CD14-positive monocyte (primary cell): ENCODE data around the gene HK3. TPM values are rescaled to one million over a fixed set of nuclear protein-coding genes. Genes with fewer than 3 reads are reported as not detected.

ENCODE experiments used
- DNase-seq, 3 donors: peaks; one replicate each; pipeline ENCODE4 v3.0.0-alpha.2; 2011 to 2022
- H2AFZ ChIP-seq: 2 replicates; pipeline ENCODE4 v1.6.0; 2012; ENCODE audit warnings: mild to moderate bottlenecking, low read depth, low read length, inconsistent platforms; ENCODE audit not compliant: insufficient read depth, poor library complexity, severe bottlenecking
- H3K27ac ChIP-seq, 2 donors: 1 replicate in 1 of 2; 2 replicates in 1 of 2; pipeline ENCODE4 v1.5.1; 2012 to 2013; ENCODE audit warnings: low read length in 2 of 2, control low read depth in 1 of 2, inconsistent platforms in 1 of 2, low read depth in 1 of 2, mild to moderate bottlenecking in 1 of 2
- H3K27me3 ChIP-seq, 2 donors: one replicate each; pipeline versions ENCODE4 v1.6.0 to v1.6.1; 2011 to 2013; ENCODE audit warnings: low read length in 2 of 2; ENCODE audit not compliant: control insufficient read depth in 2 of 2, insufficient read depth in 2 of 2
- H3K36me3 ChIP-seq, 2 donors: replicated peaks in 1 of 2; 1 replicate in 1 of 2; 2 replicates in 1 of 2; pipeline versions ENCODE4 v1.5.1 to v1.6.1; 2012 to 2013; ENCODE audit warnings: low read length in 2 of 2, control low read depth in 1 of 2, inconsistent platforms in 1 of 2, mild to moderate bottlenecking in 1 of 2; ENCODE audit not compliant: insufficient read depth in 2 of 2, control insufficient read depth in 1 of 2
- H3K4me1 ChIP-seq, 2 donors: 1 replicate in 1 of 2; 2 replicates in 1 of 2; pipeline versions ENCODE4 v1.5.1 to v1.6.1; 2012 to 2013; ENCODE audit warnings: low read length in 2 of 2, control low read depth in 1 of 2, inconsistent platforms in 1 of 2, mild to moderate bottlenecking in 1 of 2, moderate library complexity in 1 of 2; ENCODE audit not compliant: insufficient read depth in 2 of 2, control insufficient read depth in 1 of 2
- H3K4me2 ChIP-seq: replicated peaks from 2 replicates; pipeline ENCODE3; 2012; ENCODE audit warnings: low read length, moderate library complexity, mild to moderate bottlenecking; ENCODE audit not compliant: poor library complexity, severe bottlenecking; ENCODE audit errors: extremely low read depth
- H3K4me3 ChIP-seq, 3 experiments: fragments of 200-600 bp in 1 of 3; sonication (generic) in 1 of 3; replicated peaks in 1 of 3; 1 replicate in 2 of 3; 2 replicates in 1 of 3; pipeline ENCODE4 v1.5.1; 2011 to 2013; ENCODE audit warnings: low read length in 3 of 3, mild to moderate bottlenecking in 3 of 3, control low read depth in 2 of 3, low read depth in 2 of 3, inconsistent platforms in 1 of 3, moderate library complexity in 1 of 3
- H3K79me2 ChIP-seq: 2 replicates; pipeline ENCODE4 v1.6.0; 2012; ENCODE audit warnings: mild to moderate bottlenecking, control low read depth, inconsistent platforms, low read length, moderate library complexity; ENCODE audit not compliant: insufficient read depth
- H3K9ac ChIP-seq: 2 replicates; pipeline ENCODE4 v1.6.0; 2017; ENCODE audit warnings: low read length, mild to moderate bottlenecking; ENCODE audit not compliant: insufficient read depth, poor library complexity, severe bottlenecking
- H3K9me3 ChIP-seq, 2 donors: replicated peaks in 1 of 2; 1 replicate in 1 of 2; 2 replicates in 1 of 2; pipeline versions ENCODE4 v1.5.1 to v1.6.1; 2012 to 2013; ENCODE audit warnings: low read length in 2 of 2, control low read depth in 1 of 2; ENCODE audit not compliant: control insufficient read depth in 1 of 2, insufficient read depth in 1 of 2
- H4K20me1 ChIP-seq: 2 replicates; pipeline ENCODE4 v1.6.0; 2012; ENCODE audit warnings: mild to moderate bottlenecking, low read length, control low read depth, moderate library complexity; ENCODE audit not compliant: insufficient read depth
- H3K27ac Mint-ChIP-seq, 7 donors: one replicate each; pipeline ENCODE4 v1.8.0; 2020; ENCODE audit warnings: mild to moderate bottlenecking in 7 of 7, mixed read lengths in 7 of 7, moderate library complexity in 6 of 7, inconsistent platforms in 2 of 7
- H3K27me3 Mint-ChIP-seq, 3 donors: one replicate each; pipeline ENCODE4 v1.8.0; 2021 to 2022; ENCODE audit warnings: low read depth in 3 of 3, mild to moderate bottlenecking in 3 of 3, mixed read lengths in 3 of 3, moderate library complexity in 3 of 3, inconsistent platforms in 1 of 3
- H3K36me3 Mint-ChIP-seq, 2 donors: one replicate each; pipeline ENCODE4 v1.8.0; 2020; ENCODE audit warnings: mixed read lengths in 2 of 2, inconsistent platforms in 1 of 2, mild to moderate bottlenecking in 1 of 2
- H3K4me1 Mint-ChIP-seq: one replicate; pipeline ENCODE4 v1.8.0; 2020; ENCODE audit warnings: mild to moderate bottlenecking, mixed read lengths
- H3K4me3 Mint-ChIP-seq, 2 donors: one replicate each; pipeline ENCODE4 v1.8.0; 2020; ENCODE audit warnings: mild to moderate bottlenecking in 2 of 2, mixed read lengths in 2 of 2, moderate library complexity in 1 of 2
- H3K9me3 Mint-ChIP-seq, 7 donors: one replicate each; pipeline ENCODE4 v1.8.0; 2020 to 2022; ENCODE audit warnings: mixed read lengths in 7 of 7, mild to moderate bottlenecking in 6 of 7, moderate library complexity in 6 of 7, inconsistent platforms in 2 of 7
- WGBS: methylation state at CpG from one replicate; pipeline ENCODE4 v1.1.5; 2013; ENCODE audit warnings: missing lambda C conversion rate; ENCODE audit not compliant: insufficient coverage; 5-methylcytosine and 5-hydroxymethylcytosine counted together
- intact Hi-C, 2 donors: fragments of 100-400 bp; cut with micrococcal nuclease; formaldehyde crosslinking; loops; one replicate each; pipeline versions ENCODE4 v1.15.0 to v1.15.1; 2023
- polyA plus RNA-seq, 3 donors: library from polyadenylated mRNA; depleted of rRNA in 1 of 3; unstranded in 2 of 3; stranded (reverse) in 1 of 3; fragments of 300-500 nt in 2 of 3; fragments of >200 nt in 1 of 3; fragmentation: Illumina TruSeq in 2 of 3; gene quantifications; 1 replicate in 2 of 3; 2 replicates in 1 of 3; pipeline ENCODE4 v1.2.3, GENCODE V29; 2012 to 2021
- TF ChIP-seq, protein P1 (sequence below): fragments of 200-600 bp; IDR thresholded peaks from one replicate; pipeline ENCODE4 v1.8.0; 2022; ENCODE audit warnings: antibody characterized with exemption, mild to moderate bottlenecking

The HK3 gene
- polyA plus RNA-seq, 3 donors: 174 to 988 (median 204) TPM

- Histone ChIP-seq H4K20me1 (no peaks in the 10 kb centered on the region), H3K4me1 (peaks cover 83% of the 10 kb centered on the region in 2 donors), H2AFZ (no peak overlapping the region), H3K4me2 (peak overlapping the region; percentile 94), H3K79me2 (peaks cover 53% of the 10 kb centered on the region), H3K9ac (peak overlapping the region; percentile 21), H3K36me3 (peaks cover 21 to 22% of the 10 kb centered on the region in 2 donors), H3K27ac (peak overlapping the region; percentile 83 to 88), H3K9me3 (no peaks in the 10 kb centered on the region), H3K4me3 (peak overlapping the region in 1 of 3 experiments; percentile 82), H3K27me3 (no peaks in the 10 kb centered on the region)
- intact Hi-C loops: no loop called here
- Mint-ChIP-seq H3K9me3 (peaks cover 0 to under 1% (median 0%) of the 10 kb centered on the region in 7 donors), H3K27ac (peak overlapping the region; percentile 89 to 98 (median 96)), H3K27me3 (peaks cover 0 to 2% (median 0%) of the 10 kb centered on the region in 3 donors), H3K4me3 (peak overlapping the region; percentile 42 to 54), H3K4me1 (peaks cover 83% of the 10 kb centered on the region), H3K36me3 (peaks cover 32 to 53% of the 10 kb centered on the region in 2 donors)
- WGBS: 93% methylated on average over 3 of the region's 7 CpGs
- no peak for DNase-seq
- TF ChIP-seq, protein P1, sequence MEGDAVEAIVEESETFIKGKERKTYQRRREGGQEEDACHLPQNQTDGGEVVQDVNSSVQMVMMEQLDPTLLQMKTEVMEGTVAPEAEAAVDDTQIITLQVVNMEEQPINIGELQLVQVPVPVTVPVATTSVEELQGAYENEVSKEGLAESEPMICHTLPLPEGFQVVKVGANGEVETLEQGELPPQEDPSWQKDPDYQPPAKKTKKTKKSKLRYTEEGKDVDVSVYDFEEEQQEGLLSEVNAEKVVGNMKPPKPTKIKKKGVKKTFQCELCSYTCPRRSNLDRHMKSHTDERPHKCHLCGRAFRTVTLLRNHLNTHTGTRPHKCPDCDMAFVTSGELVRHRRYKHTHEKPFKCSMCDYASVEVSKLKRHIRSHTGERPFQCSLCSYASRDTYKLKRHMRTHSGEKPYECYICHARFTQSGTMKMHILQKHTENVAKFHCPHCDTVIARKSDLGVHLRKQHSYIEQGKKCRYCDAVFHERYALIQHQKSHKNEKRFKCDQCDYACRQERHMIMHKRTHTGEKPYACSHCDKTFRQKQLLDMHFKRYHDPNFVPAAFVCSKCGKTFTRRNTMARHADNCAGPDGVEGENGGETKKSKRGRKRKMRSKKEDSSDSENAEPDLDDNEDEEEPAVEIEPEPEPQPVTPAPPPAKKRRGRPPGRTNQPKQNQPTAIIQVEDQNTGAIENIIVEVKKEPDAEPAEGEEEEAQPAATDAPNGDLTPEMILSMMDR: no peak
These were observed 1.6 kb upstream of the HK3 start for GRCh38 chr5:176900780-176901204.

- peaks cover 14 to 16% of the 10 kb centered on the region in 2 donors for H3K36me3 ChIP-seq
- H3K9me3 ChIP-seq: no peaks in the 10 kb centered on the region
- Mint-ChIP-seq H3K4me3 (peak overlapping the region; percentile 88 to 92), H3K27me3 (peaks cover 0 to 2% (median 0%) of the 10 kb centered on the region in 3 donors), H3K4me1 (peaks cover 89% of the 10 kb centered on the region), H3K27ac (peak overlapping the region; percentile 89 to 98 (median 97)), H3K36me3 (peaks cover 30 to 50% of the 10 kb centered on the region in 2 donors), H3K9me3 (peaks cover 0 to 2% (median 0%) of the 10 kb centered on the region in 7 donors)
- TF ChIP-seq, protein P1: no peak
- H3K4me2 ChIP-seq: peak overlapping the region; percentile 94
- DNase-seq: peak in 2 of 3 donors; percentile 25 to 61
- H2AFZ ChIP-seq: no peak overlapping the region
- peak overlapping the region; percentile 68 for H3K9ac ChIP-seq
- H3K4me1 ChIP-seq: peaks cover 89 to 90% of the 10 kb centered on the region in 2 donors
- intact Hi-C loops: loop anchor here (5.0 to 10.0 kb wide), 3 partner anchors 97 to 355 kb away; partner anchors contain the start of genes CDHR2 (in 1 of the 2) and UIMC1 (in 1 of the 2)
- H3K27ac ChIP-seq: peak overlapping the region; percentile 83 to 88
- H3K4me3 ChIP-seq: peak overlapping the region; percentile 63 to 82 (median 70)
- H4K20me1 ChIP-seq: no peaks in the 10 kb centered on the region
- 85% methylated on average over 2 of the region's 4 CpGs for WGBS
- no peaks in the 10 kb centered on the region for H3K27me3 ChIP-seq
- H3K79me2 ChIP-seq: peaks cover 55% of the 10 kb centered on the region
These were observed 1.0 kb upstream of the HK3 start for GRCh38 chr5:176899946-176900779.
